Stimulated activated CD8-positive, alpha-beta memory T cell treated with anti-CD3 and anti-CD28 coated beads, Interleukin-4, amount 100 ng/mL, for 48 hours (primary cell): Measurements from ENCODE around the gene BRAP.
"Not testable (repeated sequence)": the region's sequence is repeated elsewhere in the genome, so short reads cannot be mapped to it uniquely, and the experiment has no call there.

ENCODE experiments used
- DNase-seq: peaks from one replicate; pipeline ENCODE4 v3.0.0-alpha.2; 2020

The BRAP gene

DNA sequence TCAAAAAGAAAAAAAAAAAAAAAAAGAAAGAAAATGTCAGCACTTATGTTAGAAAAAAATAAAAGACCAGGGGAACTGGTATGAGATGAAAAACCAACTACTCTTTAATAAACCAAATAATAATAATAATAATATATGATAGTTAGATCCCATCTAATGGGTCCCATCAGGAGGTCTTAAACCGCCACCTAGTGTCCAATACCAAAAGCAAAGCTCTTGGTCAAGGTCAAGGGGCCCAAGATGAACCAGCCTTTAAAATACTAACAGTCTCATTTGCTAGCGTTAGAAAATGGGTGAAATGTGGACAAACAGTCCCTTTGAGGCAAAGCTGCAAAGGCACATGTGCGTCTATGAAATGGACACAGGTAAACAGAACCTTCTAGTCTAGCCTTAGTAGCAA lies 12.3 kb downstream of the BRAP start:
- no peak for DNase-seq

- DNase-seq, result no peak
Measured at GRCh38 chr12:111672822-111673381, 12.9 kb downstream of the BRAP start.

GRCh38 chr12:111664961-111665865 lies 20.5 kb downstream of the BRAP start:
- DNase-seq, result no peak

- no peak for DNase-seq
Measured at GRCh38 chr12:111664499-111664898, 21.3 kb downstream of the BRAP start.

DNA sequence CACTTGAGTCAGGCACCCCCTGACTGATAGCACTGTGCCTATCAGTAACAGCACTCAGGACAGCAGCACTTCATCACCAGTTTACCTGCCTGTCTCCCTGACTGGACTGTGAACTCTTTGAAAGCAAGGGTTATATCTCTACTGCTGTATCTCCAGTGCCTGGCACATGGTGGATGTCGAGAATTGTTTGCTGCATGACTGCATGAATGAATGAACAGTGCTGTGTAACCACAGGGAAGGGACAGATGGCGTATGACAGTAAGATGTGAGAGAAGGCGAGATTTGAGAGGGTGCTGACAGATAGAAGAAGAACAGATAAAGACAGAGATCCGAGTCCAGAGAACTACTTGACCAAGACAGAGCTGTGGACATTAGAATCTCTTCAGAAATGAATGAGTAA lies 29.7 kb downstream of the BRAP start:
- no peak for DNase-seq

GRCh38 chr12:111655356-111655755 lies 30.4 kb downstream of the BRAP start:
- DNase-seq, result no peak

GRCh38 chr12:111653596-111653995 lies 32.2 kb downstream of the BRAP start:
- DNase-seq, result no peak

GRCh38 chr12:111652530-111652929 lies 33.2 kb downstream of the BRAP start:
- DNase-seq, result not testable (repeated sequence)

GRCh38 chr12:111650912-111651311 lies 34.8 kb downstream of the BRAP start:
- DNase-seq, result no peak

DNA sequence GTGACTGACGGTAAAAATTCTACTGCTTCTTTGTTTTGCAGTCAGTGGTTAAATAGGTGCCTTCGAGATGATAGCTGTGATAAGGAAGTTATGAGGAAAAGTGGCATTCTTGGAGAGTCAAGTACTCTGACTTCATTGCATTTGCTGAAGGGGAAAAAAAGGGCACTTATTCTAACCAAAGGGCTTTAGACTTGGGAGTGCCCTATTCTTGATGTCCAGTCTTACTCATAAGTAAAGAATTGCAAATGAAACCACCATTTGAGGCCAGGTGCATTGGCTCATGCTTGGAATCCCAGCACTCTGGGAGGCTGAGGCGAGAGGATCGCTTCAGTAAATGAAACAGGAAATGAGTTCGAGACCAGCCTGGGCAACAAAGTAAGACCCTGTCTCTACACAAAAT lies 40.3 kb downstream of the BRAP start:
- no peak for DNase-seq

GRCh38 chr12:111643427-111643826 lies 42.3 kb downstream of the BRAP start:
- no peak for DNase-seq

- no peak for DNase-seq
Measured at GRCh38 chr12:111642681-111643426, 42.9 kb downstream of the BRAP start.

- no peak for DNase-seq
Measured at GRCh38 chr12:111640506-111640905, 45.2 kb downstream of the BRAP start.

- no peak for DNase-seq
Measured at GRCh38 chr12:111638556-111638955, 47.2 kb downstream of the BRAP start.

- DNase-seq, result no peak
Measured at GRCh38 chr12:111636209-111636945, 49.4 kb downstream of the BRAP start.

DNA sequence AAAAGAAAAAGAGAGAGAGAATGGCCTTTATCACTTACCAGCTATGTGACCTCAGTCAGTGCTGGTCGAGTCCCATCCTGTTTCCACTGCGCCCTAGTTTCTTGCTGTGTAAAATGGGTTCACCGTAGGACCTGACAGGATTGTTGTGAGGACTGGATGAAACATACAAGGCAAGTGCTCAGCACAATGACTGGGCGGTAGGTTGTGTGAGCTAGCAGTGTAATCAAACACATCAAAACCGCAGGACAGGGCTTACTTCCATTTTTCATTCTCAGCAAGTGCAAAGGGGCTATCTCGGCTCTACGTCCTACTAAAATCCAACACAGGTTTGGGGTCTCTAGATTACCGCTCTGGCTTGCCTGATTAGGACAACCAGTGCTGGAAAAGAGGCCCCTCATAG lies 50.2 kb downstream of the BRAP start:
- DNase-seq, result no peak

GRCh38 chr12:111628505-111629260 lies 57.1 kb downstream of the BRAP start:
- DNase-seq, result no peak

GRCh38 chr12:111626230-111626629 lies 59.5 kb downstream of the BRAP start:
- DNase-seq, result no peak

GRCh38 chr12:111624540-111624939 lies 61.2 kb downstream of the BRAP start:
- DNase-seq, result no peak

DNA sequence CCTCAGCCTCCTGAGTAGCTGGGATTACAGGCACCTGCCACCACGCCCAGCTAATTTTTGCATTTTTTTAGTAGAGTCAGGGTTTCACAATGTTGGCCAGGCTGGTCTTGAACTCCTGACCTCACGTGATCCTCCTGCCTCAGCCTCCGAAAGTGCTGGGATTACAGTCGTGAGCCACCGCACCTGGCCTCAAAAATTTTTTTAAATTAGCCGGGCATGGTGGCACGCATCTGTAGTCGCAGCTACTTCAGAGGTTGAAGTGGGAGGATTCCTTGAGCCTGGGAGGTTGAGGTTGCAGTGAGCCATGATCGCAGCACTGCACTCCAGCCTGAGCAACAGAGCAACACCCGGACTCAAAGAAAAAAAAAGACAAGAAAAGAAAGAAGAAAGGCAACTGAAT lies 67.9 kb downstream of the BRAP start:
- DNase-seq, result not testable (repeated sequence)

DNA sequence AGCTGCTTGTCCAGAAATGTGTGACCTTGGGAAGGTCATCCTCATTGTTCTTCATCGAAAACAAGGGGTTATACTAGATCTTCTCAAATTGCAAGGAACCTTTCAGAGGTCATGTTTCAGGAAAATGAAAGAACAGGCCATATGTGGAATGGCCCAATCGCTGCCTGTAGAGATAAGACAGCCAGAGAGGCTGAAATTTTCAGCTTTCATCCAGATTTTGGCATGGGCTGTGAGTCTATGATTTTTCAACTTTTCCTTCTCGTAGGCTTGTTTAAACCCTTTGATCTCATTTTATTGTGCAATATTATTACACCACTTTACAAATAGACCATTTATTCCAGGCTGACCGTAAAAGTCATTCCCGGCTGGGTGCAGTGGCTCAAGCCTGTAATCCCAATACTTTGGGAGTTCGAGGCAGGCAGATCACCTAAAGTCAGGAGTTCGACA lies 69.6 kb downstream of the BRAP start:
- DNase-seq, result no peak

DNA sequence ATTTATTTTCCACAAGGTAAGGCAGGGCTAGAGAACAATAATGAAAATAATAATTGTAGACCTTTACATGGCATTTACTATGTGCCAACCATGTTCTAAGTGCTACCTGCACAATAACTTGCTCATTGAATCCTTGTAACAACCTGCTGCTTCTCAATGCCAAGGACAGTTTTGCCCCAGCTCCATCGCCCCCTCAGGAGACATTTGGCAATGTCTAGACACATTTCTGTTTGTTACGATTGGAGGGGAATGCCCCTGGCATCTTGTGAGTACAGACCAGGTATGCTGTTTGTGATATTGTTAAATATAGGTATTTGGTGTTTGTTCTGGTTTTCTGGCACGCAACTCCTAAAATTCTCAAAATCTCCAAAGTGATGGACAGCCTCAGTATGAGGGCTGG lies 78.5 kb downstream of the BRAP start:
- no peak for DNase-seq
